ENCODE results near the gene IRF5.

GRCh38 chr7:128968624-128969023 lies 30.9 kb downstream of the IRF5 start:
- no peak for TF ChIP-seq CTCF (IDR thresholded peaks at IDR 0.05)
- TF ChIP-seq USF1 (CRISPR knock-in tag; IDR thresholded peaks at IDR 0.05) = no peak
- TF ChIP-seq ZNF219 (CRISPR knock-in tag; IDR thresholded peaks at IDR 0.05; ENCODE audit: borderline replicate concordance) = no peak
- TF ChIP-seq, protein P1, sequence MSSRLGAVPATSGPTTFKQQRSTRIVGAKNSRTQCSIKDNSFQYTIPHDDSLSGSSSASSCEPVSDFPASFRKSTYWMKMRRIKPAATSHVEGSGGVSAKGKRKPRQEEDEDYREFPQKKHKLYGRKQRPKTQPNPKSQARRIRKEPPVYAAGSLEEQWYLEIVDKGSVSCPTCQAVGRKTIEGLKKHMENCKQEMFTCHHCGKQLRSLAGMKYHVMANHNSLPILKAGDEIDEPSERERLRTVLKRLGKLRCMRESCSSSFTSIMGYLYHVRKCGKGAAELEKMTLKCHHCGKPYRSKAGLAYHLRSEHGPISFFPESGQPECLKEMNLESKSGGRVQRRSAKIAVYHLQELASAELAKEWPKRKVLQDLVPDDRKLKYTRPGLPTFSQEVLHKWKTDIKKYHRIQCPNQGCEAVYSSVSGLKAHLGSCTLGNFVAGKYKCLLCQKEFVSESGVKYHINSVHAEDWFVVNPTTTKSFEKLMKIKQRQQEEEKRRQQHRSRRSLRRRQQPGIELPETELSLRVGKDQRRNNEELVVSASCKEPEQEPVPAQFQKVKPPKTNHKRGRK (CRISPR knock-in tag; IDR thresholded peaks at IDR 0.05; ENCODE audit: borderline replicate concordance) = no peak
